HG02970 (cell line): ENCODE data around the gene AP2M1.
"Not testable (repeated sequence)": the region's sequence is repeated elsewhere in the genome, so short reads cannot be mapped to it uniquely, and the experiment has no call there.

ENCODE experiments used
- ATAC-seq: cut with Tn5 transposase; IDR thresholded peaks from one replicate; pipeline ENCODE4 v1.9.1; 2021; ENCODE audit warnings: mild to moderate bottlenecking, moderate library complexity, moderate number of reproducible peaks; ENCODE audit not compliant: unreplicated experiment, low FRiP score

AP2M1 gene

GRCh38 chr3:184155644-184156521 lies 18.8 kb upstream of the AP2M1 start:
- ATAC-seq, result peak; percentile 20

DNA sequence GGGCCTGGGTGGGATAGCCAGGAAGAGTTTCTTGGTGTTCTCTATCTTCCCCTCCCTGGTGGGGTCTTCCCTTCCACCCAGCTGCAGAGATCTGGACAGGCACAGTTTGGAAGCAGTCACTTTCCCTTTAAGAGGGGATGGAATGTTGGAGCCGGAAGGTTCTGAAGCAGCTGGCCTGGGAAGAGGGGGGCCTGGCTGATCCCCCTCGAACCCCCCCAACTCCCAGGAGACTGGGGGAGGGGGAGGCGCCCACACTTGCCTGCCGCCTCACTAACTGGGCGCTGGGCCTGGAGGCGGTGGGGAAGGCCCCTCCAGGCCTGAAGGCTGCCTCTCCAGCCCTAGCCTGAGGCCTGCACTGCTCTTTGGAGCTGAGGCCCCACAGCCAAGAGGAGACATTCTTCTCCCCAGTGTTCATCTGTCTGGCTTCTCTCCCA lies 18.1 kb upstream of the AP2M1 start:
- no peak for ATAC-seq

DNA sequence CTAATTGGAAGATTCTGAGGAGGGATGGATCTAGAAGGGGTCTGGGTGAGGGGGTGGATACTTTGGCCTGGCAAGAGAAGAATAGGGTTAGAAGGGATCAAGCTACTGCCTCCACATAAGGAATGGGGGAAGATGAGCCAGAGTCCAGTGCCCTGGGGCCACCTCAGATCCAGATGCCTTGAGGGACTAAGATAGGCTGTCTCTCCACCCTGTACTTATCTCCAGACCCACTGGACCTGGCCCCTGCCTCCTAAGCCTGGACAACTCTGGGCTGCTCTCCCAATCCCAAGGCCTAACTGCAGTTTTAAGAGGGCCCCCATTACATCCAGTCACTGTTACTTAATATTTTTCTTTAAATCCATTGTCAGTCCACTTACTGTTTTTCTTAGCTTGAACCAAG lies 17.4 kb upstream of the AP2M1 start:
- no peak for ATAC-seq

- no peak for ATAC-seq
These were observed 16.3 kb upstream of the AP2M1 start for GRCh38 chr3:184158404-184158803.

GRCh38 chr3:184160456-184160855 lies 14.2 kb upstream of the AP2M1 start:
- ATAC-seq, result no peak

DNA sequence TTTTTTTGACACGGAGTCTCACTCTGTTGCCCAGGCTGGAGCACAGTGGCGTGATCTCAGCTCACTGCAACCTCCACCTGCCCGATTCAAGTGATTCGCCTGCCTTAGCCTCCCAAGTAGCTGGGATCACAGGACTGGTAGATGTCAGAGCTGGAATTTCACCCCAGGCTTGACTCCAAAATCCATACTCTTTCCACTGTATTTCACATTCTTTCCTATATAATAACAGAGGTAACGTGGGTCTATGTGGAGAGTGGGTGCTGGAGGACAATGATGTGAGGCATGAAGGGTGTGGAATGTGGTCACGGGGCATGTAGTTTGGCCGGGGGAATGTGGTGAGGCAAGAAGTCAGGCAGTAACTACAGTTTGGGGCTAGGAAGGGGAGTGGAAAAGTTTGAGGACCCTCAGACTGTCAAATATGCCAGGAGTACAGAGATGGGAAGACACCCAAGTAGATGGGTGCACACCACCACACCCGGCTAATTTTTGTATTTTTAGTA lies 12.0 kb upstream of the AP2M1 start:
- not testable (repeated sequence) for ATAC-seq

GRCh38 chr3:184164648-184165330 lies 9.9 kb upstream of the AP2M1 start:
- no peak for ATAC-seq

DNA sequence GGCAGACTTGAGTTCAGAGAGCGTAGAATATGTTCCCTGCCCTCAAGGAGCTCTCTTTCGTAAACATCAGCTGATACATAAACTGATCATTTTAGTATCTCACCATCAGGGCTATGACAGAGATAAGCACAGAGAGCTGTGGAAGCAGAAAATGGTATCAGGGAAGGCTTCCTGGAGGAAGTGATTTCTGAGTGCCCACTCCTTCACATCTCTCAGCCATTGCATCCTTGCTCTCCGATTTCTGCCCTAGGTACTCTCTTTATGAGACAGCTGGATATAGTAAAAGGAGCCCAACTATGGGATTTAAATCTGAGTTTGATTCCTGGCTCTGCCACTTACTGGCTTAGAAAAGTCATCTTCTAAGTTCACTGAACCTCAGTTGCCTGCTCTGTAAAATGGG lies 9.1 kb upstream of the AP2M1 start:
- ATAC-seq, result no peak

DNA sequence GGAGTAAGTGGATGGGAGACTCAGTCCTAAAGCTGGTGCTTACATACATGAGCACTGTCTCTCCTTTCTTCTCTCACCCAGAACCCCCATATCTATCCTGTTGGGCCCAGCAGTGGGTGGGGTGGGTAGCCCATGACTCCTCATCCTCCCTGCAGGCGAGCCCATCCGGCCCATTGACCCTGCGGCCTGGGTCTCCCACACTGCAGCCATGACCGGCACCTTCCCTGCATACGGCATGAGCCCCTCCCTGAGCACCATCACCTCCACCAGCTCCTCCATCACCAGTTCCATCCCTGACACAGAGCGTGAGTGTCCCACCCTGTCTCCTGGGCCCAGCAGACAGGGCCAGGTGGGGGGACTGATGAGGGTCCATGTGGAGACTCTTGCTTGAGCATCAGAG lies 8.0 kb upstream of the AP2M1 start:
- ATAC-seq, result no peak

DNA sequence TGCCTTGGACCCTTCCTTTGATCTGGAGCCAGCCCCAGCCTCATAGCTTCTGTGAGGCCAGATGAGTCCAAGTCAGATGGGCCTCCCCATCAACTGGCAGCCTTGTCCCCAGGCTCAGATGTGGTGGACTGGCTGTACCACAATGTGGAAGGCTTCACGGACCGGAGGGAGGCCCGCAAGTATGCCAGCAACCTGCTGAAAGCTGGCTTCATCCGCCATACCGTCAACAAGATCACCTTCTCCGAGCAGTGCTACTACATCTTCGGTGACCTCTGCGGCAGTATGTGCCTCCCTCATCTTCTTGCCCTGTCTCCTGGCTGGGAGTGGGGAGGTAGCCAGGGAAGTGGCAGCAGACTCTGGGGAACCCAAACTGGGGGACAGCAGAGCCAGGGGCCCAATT lies 6.9 kb upstream of the AP2M1 start:
- no peak for ATAC-seq

- no peak for ATAC-seq
These were observed 6.1 kb upstream of the AP2M1 start for GRCh38 chr3:184168363-184169120.

- no peak for ATAC-seq
These were observed 4.5 kb upstream of the AP2M1 start for GRCh38 chr3:184169896-184170875.

DNA sequence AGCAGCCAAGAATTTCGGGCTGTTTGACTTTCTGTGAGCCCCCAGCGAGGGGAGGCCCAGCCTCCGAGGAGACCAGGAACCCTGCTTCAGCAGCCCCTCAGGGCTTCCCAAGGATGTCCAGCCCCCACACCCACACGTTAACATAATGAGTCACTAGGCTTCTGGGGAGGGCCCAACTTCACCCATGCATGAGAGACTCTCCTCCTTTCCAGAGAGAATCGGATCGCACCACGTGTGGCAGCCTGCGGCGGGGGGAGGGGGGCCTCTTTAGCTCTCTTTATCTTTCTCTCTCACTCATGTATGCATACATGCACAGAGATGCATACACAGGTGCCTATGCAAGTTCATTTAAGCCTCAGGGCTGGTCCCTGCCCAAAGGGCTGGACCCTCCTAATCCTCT lies 3.1 kb upstream of the AP2M1 start:
- no peak for ATAC-seq

- ATAC-seq, result no peak
These were observed 1.8 kb upstream of the AP2M1 start for GRCh38 chr3:184172681-184173373.

GRCh38 chr3:184173374-184173722 lies 1.3 kb upstream of the AP2M1 start:
- ATAC-seq, result no peak

GRCh38 chr3:184174284-184174645 lies 390 bp upstream of the AP2M1 start:
- no peak for ATAC-seq

- no peak for ATAC-seq
These were observed 851 bp downstream of the AP2M1 start for GRCh38 chr3:184175506-184175905.

- no peak for ATAC-seq
These were observed 1.3 kb downstream of the AP2M1 start for GRCh38 chr3:184175981-184176376.
